ENCODE measurements around the gene LTBP1. TPM values are rescaled to one million over a fixed set of nuclear protein-coding genes. Genes with fewer than 3 reads are reported as not detected.

LTBP1 gene
- polyA plus RNA-seq, 2 of the 4 experiments (the other 2 are of a cell fraction) = 23.8 to 30.4 TPM

DNA sequence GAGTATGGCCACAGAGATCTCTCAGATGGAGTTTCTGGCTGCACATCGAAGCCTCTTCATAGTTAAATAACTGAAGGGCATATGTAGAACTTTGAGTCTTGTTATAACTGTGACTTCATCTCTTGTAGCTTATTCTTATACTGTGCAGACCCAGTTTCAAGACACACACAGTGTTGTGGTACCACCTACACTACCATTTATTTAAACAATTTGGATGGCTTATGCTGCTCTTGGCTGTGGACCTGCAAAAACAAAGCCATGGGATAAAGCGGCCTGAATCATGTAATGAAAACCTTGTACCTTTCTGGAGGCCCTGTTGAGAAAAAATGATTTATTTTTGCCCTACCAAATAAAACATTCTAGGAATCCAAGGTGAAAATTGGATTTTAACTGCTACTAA is 266.9 kb downstream of the LTBP1 start:
- no peak for ATAC-seq

DNA sequence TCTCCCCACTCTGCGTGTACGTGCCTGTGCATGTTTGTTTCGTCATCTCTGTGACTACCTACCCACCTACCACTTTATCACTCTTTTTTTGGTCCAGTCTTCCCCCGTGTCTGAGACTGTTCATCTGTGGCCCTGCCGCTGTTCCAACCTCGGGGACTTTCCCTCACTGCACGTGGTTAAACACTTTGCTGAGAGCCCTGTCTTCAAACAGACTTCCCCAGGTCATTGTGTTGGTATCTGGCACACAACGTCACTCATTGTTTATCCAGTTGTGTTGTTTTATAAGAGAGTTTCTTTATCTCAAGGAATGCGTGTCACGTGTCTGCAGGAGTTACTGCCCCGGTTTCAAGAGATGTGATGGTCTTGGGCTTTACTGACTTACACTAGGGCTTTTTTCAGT is 267.7 kb downstream of the LTBP1 start:
- peak in 1 of 2 experiments; percentile 51 for DNase-seq (ENCODE audit: low read depth in 1 of 2, low spot score in 1 of 2)
- ATAC-seq = no peak
- 75% methylated on average over 11 of the region's 11 CpGs for WGBS (ENCODE audit: missing lambda C conversion rate)
- Histone ChIP-seq H3K9me3 (no peaks in the 10 kb centered on the region), H3K4me3 (no peak overlapping the region), H3K4me1 (peaks cover 78% of the 10 kb centered on the region), H3K4me2 (no peak overlapping the region), H3K27ac (peak overlapping the region; percentile 73 to 86; a peak in 4 of 6 replicates)
- CTCF ChIA-PET = no interaction called here
- no peak for FAIRE-seq
- peak; percentile 46; the same call in 1 of the 2 replicates for TF ChIP-seq USF2 (IDR thresholded peaks at IDR 0.05)
- TF ChIP-seq SREBF2 (IDR thresholded peaks at IDR 0.05) = no peak
- POLR2A ChIA-PET = no interaction called here

More for the DNA sequence above, 266.9 kb downstream of the LTBP1 start:
- no peak for TF ChIP-seq KDM5A (IDR thresholded peaks at IDR 0.05)
- no peak for TF ChIP-seq HDAC2 (IDR thresholded peaks at IDR 0.05)
- TF ChIP-seq USF2 (IDR thresholded peaks at IDR 0.05) = no peak
- TF ChIP-seq MAZ (IDR thresholded peaks at IDR 0.05; ENCODE audit: borderline replicate concordance, low read depth, low read length) = no peak
- TF ChIP-seq HEYL (CRISPR knock-in tag; IDR thresholded peaks at IDR 0.05) = no peak
- TF ChIP-seq SMC3 (IDR thresholded peaks at IDR 0.05) = no peak
- TF ChIP-seq ATOH8 (CRISPR knock-in tag; IDR thresholded peaks at IDR 0.05; ENCODE audit: low read depth) = no peak
- TF ChIP-seq FOSL2 (IDR thresholded peaks at IDR 0.05) = no peak
- no peak for TF ChIP-seq FOSL2 (CRISPR knock-in tag; IDR thresholded peaks at IDR 0.05)
- TF ChIP-seq, protein P1, sequence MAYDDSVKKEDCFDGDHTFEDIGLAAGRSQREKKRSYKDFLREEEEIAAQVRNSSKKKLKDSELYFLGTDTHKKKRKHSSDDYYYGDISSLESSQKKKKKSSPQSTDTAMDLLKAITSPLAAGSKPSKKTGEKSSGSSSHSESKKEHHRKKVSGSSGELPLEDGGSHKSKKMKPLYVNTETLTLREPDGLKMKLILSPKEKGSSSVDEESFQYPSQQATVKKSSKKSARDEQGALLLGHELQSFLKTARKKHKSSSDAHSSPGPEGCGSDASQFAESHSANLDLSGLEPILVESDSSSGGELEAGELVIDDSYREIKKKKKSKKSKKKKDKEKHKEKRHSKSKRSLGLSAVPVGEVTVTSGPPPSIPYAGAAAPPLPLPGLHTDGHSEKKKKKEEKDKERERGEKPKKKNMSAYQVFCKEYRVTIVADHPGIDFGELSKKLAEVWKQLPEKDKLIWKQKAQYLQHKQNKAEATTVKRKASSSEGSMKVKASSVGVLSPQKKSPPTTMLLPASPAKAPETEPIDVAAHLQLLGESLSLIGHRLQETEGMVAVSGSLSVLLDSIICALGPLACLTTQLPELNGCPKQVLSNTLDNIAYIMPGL (CRISPR knock-in tag; IDR thresholded peaks at IDR 0.05; ENCODE audit: borderline replicate concordance) = no peak
- TF ChIP-seq POLR2AphosphoS2 (conservative IDR thresholded peaks at IDR 0.05; ENCODE audit: low read length) = no peak
- TF ChIP-seq HOXB5 (CRISPR knock-in tag; IDR thresholded peaks at IDR 0.05) = no peak
- TF ChIP-seq BHLHE40 (IDR thresholded peaks at IDR 0.05; ENCODE audit: low read depth, low read length) = no peak
- no peak for TF ChIP-seq JUN (IDR thresholded peaks at IDR 0.05)
- TF ChIP-seq CBX8 (IDR thresholded peaks at IDR 0.05) = no peak
- ChIA-PET CTCF (no interaction called here), POLR2A (no interaction called here)
- Histone ChIP-seq H3K4me3 (no peak overlapping the region), H3K27ac (peak overlapping the region; percentile 73 to 86; a peak in 5 of 6 replicates), H3K9me3 (no peaks in the 10 kb centered on the region), H3K4me1 (peaks cover 72% of the 10 kb centered on the region), H3K4me2 (no peak overlapping the region)
- no peak for FAIRE-seq
- DNase-seq (ENCODE audit: low read depth in 1 of 2, low spot score in 1 of 2) = no peak
- WGBS (ENCODE audit: missing lambda C conversion rate) = 91% methylated on average over 2 of the region's 2 CpGs

DNA sequence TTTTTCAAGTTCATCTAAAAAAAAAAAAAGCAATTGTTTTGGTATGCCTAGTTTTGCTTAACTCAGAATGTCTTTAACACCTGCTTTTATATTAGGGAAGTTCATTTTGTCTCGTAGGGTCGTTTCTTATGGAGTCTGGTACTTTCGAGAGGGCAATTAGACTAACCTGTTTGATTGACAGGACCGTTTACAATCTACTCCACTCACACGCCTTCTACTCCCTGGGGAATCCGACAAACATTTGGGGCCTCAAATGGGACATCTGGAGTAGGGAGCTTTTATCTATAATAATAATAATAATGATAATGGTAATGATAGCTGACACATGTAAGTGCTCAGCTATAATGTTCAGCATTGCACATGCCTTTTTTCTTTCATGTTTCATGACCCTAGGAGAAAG is 268.1 kb downstream of the LTBP1 start:
- DNase-seq (ENCODE audit: low read depth in 1 of 2, low spot score in 1 of 2) (no peak), FAIRE-seq (no peak), ATAC-seq (no peak)
- no peak overlapping the region for H3K4me2 ChIP-seq
- peaks cover 78% of the 10 kb centered on the region for H3K4me1 ChIP-seq
- POLR2A ChIA-PET = no interaction called here
- CTCF ChIA-PET = interaction anchor here (1.7 kb wide), 1 partner anchor 11 kb away, joined by 4 read pairs; no protein-coding TSS in a partner anchor
- no peak overlapping the region for H3K4me3 ChIP-seq
- no peak for TF ChIP-seq POLR2AphosphoS2 (conservative IDR thresholded peaks at IDR 0.05; ENCODE audit: low read length)
- no peak for TF ChIP-seq KDM5A (IDR thresholded peaks at IDR 0.05)
- TF ChIP-seq EHMT2 (IDR thresholded peaks at IDR 0.05; ENCODE audit: low read depth) = no peak
- TF ChIP-seq NPAS2 (CRISPR knock-in tag; IDR thresholded peaks at IDR 0.05; ENCODE audit: borderline replicate concordance) = no peak
- no peak for TF ChIP-seq CHD4 (IDR thresholded peaks at IDR 0.05; ENCODE audit: borderline replicate concordance)
- no peak for TF ChIP-seq ZC3H11A (IDR thresholded peaks at IDR 0.05)
- TF ChIP-seq CTCF (IDR thresholded peaks at IDR 0.05) = no peak
- no peak for TF ChIP-seq PHF8 (IDR thresholded peaks at IDR 0.05; ENCODE audit: borderline replicate concordance, low read depth)
- no peak for TF ChIP-seq RCOR1 (IDR thresholded peaks at IDR 0.05; ENCODE audit: low read depth, low read length)
- TF ChIP-seq TFCP2L1 (CRISPR knock-in tag; IDR thresholded peaks at IDR 0.05) = no peak
- no peak for TF ChIP-seq ESRRA (IDR thresholded peaks at IDR 0.05; ENCODE audit: borderline replicate concordance, low read length)
- TF ChIP-seq JUNB (IDR thresholded peaks at IDR 0.05) = no peak
- TF ChIP-seq RARB (CRISPR knock-in tag; IDR thresholded peaks at IDR 0.05) = no peak
- no peak for TF ChIP-seq RFX5 (IDR thresholded peaks at IDR 0.05)
- no peak for TF ChIP-seq JUN (IDR thresholded peaks at IDR 0.05)
- WGBS (ENCODE audit: missing lambda C conversion rate) = 90% methylated on average over 6 of the region's 6 CpGs
- H3K27ac ChIP-seq = peak overlapping the region; percentile 73 to 86; a peak in 2 of 6 replicates
- H3K9me3 ChIP-seq = no peaks in the 10 kb centered on the region
